Effector CD8-positive, alpha-beta T cell (primary cell): ENCODE data around the gene THOC5.
"Not testable (repeated sequence)": the region's sequence is repeated elsewhere in the genome, so short reads cannot be mapped to it uniquely, and the experiment has no call there.

Experiments used
- DNase-seq: peaks from one replicate; lab custom pipeline; 2025; lab: John Stamatoyannopoulos, UW

Gene THOC5

DNA sequence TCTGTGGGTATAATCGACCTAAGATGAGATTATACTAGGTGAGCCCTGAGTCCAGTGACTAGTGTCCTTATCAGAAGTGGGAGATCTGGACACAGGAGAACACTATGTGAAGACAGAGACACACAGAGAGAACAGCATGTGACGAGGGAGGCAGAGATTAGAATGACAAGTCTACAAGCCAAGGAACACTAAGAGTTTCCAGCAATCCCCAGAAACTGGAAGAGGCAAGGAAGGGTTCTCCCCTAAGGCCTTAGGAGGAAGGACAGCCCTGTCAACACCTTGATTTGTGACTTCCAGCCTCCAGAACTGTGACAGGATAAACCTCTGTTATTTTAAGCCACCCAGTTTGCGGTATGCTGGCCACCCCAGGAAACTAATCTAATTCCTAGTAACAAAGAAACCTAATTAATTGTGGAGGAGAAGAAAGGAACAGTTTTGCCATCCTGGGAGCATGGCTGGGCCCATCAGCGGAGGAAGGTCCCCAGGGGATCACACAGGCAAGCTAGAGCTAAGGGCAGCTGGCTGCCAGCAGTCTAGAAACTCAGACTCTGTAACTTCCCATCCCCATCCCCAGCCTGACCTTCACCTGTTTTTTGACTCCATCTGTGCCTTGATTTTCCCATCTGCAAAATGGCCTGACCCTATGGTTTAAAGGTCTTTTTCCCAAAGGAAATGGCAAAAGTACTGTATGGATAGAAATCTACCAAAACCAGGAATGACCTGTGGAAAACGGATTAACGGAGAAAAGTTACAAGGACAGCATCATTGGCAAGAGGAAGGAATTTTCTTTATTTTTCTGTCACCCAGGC is 10.3 kb upstream of the THOC5 start:
- no peak for DNase-seq

DNA sequence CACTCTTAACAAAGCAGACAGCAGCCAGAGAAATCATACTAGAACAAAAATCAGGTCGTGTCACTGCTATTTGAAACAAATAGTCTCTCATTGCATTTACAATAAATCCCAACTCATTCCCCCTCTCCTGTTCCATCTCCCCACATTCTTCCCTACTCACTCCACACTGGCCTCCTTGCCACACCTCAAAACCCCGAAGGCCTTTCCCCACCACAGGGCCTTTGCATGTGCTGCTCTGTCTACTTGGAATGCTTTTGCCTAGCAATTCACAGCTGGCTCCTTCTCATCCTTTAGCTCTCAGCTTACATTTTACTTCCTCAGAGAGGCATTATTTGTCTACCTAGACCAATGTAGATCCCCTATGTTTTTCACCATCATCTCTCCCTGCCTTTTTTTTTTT is 6.3 kb upstream of the THOC5 start:
- no peak for DNase-seq

DNA sequence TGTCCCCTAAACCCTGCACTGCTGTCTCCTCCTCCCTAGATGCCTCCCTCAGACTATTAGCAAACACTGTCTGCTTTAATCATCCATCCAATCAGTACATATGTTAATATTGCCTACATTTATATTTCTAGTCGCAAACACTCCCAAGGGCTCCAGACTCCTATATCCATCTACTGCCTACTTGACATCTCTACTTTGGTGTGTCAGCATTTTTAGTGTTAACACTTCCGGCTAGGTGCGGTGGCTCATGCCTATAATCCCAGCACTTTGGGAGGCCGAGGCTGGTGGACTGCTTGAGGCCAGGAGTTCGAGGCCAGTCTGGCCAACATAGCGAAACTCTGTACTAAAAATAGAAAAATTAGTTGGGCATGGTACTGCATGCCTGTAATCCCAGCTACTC is 5.5 kb upstream of the THOC5 start:
- no peak for DNase-seq

DNA sequence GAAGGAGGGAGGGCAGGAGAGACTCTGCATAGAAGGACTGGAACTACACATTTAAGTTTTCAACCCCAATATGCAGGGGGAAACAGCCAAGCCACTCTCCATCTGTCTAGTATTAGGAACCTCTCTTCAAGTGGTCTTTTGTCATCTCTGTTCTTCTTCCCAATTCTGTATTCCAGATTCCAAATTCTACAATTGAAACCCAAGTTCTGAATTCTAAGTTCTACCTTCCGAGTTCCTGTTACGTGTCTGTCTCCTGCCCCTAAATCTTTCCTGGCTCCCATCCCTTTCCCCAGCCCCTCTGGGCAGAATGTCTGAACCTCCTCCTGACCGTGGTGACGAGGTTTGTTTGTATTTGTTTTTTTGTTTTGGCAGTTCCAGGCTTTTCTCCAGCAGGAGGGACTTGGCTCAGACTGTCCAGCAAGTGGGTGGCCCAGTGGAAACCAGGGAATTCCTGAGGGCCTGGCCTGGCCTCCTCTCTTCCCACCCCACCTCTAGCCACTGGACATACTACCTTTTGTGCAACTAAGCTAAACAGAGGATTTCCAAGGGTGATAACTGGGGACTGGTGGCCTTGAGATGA is 1.6 kb upstream of the THOC5 start:
- DNase-seq, result no peak

DNA sequence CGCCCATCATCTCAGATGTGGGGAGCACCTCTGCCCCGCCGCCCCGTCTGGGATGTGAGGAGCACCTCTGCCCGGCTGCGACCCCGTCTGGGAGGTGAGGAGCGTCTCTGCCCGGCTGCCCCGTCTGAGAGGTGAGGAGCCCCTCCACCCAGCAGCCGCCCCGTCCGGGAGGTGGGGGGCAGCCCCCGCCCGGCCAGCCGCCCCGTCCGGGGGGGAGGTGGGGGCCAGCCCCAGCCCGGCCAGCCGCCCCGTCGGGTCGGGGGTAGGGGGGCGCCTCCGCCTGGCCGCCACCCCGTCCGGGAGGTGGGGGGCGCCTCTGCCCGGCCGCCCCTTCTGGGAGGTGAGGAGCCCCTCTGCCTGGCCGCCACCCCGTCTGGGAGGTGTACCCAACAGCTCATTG is 1.2 kb downstream of the THOC5 start:
- not testable (repeated sequence) for DNase-seq

DNA sequence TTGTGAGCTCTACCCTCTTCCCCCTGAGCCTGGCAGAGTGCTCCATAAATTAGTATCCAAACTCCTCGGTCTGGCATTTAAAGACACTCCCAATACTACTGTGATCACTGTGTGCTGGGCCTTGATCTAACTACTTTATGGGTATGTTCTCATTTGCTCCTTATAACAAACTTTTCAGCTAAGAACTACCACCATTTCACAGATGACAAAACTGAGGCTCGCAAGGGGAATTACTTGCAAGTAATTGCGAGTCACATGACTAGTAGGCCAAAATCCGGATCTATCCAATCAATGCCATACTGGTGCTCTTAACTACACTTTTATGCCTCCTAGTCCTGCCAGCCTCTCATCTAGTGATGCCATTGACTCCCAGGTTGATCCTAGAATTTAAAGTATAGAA is 3.6 kb downstream of the THOC5 start:
- DNase-seq, result no peak

DNA sequence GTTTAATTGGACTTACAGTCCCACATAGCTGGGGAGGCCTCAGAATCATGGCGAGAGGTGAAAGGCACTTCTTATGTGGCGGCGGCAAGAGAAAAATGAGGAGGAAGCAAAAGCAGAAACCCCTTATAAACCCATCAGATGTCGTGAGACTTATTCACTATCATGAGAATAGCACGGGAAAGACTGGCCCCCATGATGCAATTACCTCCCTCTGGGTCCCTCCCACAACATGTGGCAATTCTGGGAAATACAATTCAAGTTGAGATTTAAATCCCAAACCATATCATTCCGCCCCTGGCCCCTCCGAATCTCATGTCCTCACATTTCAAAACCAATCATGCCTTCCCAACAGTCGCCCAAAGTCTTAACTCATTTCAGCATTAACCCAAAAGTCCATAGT is 8.5 kb downstream of the THOC5 start:
- DNase-seq, result not testable (repeated sequence)

DNA sequence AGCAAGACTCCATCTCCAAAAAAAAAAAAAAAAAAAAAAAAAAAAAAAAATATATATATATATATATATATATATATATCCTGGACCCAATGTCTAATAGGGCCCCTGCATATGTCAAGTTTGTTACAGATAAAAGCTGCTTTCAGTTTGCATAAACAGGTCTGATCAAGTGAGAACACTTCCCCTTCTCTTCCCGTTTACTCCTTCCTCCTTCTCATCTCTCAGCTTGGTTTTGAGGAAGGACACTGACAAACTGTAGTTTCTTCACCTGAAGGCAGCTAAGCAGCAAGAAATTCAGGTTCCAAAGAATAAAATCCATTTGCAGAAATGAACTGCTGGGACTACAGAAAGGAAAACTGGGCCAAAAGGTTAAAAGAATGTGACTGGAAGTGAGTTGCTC is 11.7 kb downstream of the THOC5 start:
- no peak for DNase-seq

DNA sequence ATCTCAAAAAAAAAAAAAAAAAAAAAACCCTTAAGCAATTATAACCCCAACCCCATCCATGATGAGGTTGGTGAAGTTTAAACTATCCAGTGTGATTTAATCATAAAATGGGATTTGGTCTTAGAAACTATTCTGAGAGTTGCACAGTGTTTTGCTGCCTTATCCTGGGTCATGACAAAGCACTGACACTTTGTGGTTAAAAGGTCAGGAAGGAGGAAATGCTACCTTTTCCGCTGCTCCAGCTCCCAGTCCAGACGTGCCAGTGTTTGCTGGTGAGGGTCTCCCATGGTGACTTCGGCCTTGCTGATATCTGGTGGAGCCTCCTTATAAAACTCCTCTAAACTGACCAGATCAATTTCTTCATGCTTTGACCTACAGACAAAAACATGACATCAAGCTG is 14.5 kb downstream of the THOC5 start:
- DNase-seq, result no peak

DNA sequence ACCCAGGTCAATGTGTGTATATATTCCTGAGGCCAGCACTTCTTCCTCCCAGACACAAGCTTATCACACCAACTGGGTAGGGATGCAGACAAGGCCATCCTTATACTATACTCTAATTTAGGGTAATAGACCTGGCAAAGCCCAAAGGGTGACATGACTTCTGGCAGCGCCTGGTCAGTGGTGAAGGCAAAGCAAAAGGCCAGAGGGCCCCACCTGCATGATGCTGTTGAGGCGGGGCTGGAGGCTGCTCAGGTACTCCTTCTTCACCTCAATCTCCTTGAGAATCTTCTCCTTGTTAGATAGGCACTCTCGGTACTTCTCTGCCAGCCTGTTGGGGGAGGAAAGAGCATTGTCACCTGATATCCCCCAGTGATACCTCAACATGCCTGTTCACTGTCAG is 17.1 kb downstream of the THOC5 start:
- DNase-seq, result no peak

DNA sequence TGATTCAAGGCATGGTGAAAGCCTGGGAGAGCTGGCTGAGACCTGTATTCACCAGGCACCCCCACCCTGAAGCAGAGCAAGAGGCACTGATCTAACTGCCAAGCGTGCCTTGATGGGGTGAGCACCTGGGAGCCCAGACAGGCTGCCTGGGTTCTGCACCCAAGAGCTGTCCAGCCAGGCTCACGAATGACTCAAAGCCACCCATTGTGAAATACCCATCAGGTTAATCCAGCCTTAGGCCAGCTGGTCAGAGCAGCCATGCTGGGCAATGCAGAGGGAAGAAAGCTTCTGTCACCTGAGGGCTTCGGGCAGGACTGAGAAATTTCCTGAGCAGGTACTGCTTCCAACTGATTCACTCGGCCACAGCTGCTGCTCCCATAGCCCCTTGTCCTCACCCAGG is 22.1 kb downstream of the THOC5 start:
- no peak for DNase-seq

DNA sequence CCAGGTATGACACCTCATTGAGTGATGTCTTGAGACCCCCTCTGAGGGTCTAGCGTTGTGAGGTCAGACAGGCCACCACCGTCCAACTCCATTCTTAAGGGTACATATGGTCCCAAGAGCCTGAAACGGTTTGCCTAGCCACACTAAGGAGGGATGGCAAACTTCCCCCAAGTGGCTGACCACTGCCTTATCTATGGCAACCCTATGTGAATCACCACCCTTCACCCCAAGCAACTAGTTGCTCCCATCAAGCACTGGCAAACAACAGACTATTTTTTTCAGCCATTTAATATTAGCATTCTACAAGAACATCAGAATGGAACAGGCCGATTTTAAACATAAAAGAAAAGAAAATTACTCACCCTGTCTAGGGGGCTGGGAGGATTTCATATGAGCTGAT is 22.8 kb downstream of the THOC5 start:
- no peak for DNase-seq

DNA sequence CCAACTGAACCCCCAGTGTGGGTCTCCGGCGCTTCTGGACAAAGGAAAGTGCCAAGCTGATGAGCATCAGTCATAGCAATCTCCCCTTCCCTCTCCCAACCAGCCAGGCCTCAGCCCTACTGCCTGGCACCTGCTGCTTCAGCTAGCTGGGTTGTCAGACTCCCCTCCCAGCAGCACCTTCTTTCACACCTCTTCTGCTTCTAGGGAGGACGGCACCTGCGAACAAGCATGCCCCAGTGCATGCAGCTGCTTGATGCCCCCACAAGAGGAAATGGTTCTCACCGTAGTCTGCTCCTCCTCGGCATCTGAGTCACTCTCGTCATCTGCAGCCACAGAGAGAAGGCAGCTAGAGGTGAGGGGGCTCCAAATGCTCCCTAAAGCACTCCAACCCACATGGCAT is 25.4 kb downstream of the THOC5 start:
- no peak for DNase-seq

DNA sequence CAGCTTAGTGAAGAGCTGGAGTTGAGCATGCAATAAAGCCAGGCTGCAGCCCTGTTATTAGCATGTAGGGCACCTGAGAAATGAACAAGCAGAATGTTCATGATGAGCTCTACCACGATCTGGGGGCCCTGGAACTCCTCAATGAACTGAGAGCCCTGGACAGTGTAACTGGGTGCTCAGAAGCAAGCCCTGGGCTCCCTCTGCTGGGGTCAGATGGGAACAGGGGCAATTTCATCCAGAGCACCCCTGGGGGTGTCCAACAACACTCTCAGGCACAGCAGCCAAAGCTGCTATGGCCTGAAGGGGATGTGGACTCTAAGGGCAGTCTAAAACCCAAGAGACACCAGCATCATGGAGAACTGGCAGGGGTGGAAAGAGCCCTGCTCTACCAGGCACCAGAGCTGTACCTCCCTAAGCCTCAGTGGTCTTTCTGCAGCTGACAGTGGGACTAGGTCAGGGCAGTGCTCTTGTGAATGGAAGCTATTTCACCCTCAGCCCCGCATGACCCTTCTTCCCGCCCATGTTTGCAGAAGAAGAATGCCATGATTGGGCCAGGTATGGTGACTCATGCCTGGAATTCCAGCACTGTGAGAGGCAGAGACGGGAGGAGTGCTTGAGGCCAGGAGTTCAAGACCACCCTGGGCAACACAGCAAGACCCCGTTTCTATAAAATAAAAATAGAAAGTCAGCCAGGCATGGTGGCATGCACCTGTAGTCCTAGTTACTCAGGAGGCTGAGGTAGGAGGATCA is 28.9 kb downstream of the THOC5 start:
- no peak for DNase-seq

DNA sequence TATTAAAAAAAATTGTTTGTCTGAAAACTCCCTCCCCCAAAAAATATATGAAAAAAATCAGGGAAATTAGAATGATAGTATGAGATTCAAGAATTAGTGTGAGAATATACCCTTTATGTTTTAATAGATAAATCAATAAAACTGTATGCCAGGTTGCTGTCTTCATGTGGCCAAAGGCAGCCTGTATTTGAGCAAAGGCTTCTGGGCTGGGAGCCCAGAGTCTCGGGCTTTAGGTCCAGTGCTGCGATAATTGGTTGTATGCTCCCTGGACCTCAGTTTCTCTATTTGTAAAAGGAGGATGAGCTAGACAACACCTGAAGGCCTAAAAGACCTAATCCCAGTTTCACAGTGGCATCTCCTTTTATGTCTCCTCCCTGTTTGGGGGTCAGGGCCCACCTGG is 29.8 kb downstream of the THOC5 start:
- no peak for DNase-seq

DNA sequence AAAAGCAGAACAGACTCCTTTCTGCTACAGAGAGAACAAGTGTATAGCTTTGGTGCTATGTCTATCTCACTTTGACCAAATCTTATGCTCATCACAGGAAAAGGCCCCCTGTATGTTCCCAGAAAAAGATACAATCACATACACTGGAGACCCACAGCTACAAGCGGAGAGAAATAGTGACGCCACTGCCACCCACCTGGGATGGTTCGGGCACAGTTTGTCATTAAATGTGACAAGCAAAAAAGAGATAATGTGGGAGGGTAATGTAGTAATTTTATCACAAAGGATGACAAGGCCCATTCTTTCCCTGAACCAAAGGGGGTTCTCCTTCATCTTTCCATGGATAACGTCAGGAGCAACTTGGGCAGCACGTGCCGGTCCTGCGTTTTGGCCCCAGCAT is 32.0 kb downstream of the THOC5 start:
- no peak for DNase-seq

DNA sequence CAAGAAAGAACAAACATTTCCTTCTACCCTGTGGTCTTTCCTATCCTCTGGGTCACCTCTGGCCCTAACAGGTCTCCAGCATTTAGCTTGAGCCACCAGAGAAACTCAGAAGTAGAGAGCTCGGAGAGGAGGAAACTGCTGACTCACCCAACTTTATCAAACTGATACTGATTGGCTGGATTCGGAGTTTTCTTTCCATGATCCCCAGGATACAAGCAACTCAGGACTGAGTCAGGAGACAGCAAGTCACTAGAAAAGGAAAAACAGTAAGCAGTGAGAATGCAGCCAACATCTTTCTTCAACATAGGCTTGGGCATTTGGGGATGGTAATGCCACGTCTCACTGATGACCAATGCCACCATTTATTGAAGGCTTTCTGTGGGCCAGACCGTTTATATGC is 32.7 kb downstream of the THOC5 start:
- no peak for DNase-seq

DNA sequence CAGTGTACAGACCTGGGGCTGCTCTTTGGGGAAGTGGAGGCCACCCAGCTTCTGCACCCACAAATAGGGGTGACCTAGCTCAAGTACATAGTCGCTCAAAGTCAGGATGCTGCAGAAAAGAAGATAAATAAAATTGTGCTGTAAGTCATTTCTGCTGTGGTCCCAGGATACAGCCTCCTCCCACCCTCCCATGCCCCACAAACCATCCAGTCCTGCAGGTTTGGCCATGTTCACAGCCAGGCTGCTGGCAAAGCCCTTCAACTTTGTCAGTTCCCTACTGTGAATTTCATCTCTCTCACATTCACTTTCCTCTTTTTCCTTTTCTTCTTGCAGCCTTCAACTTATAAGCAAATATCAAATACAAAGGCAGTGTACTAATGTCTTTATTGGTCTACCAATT is 33.6 kb downstream of the THOC5 start:
- DNase-seq, result no peak

DNA sequence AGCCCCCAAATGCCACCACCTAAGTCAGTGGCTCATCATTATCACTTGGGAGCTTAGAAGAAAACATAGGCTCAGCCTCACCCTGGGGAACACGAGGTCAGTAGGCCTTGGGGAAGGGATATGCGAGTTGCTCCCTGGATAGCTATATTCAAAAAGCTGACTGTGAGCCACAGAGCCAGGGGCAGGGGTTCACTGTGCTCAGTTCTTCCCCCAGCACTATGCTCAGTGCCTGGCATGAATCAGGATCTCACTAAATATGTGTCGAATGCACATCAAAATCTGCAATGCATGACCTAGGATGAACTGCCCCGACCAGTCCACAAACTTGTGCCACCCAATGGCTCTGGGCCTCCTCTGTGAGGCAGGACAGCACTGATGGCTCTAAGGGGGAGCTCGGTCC is 35.1 kb downstream of the THOC5 start:
- no peak for DNase-seq

DNA sequence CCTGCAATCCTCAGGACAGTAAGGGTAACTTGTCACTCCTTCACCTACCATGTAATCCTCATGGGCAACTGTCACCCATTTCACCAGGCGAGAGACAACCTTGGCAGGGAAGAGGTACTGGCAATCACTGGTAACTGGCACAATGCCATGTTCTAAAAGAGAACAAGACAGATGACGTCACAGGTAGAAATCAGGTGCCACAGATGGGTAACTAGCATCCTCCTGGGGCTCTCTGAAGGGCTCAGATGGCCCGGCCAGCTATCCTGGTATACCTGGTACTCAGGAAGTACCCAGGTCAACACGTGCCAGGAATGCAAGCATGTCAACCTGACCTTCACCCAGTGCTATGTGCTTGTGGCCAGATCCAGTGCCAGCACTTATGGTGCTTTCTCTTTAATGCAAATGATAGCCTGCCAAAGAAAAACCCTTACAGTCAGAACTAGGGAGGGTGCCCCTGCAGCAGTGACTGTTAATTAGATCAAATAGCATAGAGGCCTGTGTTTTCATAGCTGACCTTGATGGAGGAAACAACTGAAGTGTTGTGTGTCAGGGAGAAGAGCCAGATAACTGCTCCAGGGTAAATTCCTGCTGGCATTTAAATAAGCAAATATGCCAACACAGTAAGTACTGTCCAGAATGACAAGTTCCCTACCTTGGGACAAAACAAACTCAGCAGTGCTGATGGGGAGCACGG is 36.2 kb downstream of the THOC5 start:
- no peak for DNase-seq

DNA sequence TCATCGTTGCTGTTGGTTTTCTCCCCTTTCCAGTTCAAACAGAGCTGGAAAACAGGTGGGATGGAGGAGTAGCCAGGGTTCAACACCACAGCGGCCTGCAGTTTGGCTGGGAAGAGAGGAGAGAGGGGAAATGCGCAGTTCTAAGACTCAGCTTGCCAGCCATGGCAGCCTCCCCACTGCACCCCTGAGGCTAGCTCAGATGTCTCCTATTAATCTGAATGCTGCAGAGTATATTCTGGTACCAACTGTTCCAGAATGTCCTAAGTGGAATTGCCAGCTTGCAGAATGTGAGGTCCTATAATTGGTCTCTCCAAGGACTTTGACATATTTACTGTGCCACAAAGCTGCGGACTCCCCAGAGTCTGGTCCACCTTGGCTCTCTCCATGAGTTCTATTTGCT is 41.5 kb downstream of the THOC5 start:
- no peak for DNase-seq

DNA sequence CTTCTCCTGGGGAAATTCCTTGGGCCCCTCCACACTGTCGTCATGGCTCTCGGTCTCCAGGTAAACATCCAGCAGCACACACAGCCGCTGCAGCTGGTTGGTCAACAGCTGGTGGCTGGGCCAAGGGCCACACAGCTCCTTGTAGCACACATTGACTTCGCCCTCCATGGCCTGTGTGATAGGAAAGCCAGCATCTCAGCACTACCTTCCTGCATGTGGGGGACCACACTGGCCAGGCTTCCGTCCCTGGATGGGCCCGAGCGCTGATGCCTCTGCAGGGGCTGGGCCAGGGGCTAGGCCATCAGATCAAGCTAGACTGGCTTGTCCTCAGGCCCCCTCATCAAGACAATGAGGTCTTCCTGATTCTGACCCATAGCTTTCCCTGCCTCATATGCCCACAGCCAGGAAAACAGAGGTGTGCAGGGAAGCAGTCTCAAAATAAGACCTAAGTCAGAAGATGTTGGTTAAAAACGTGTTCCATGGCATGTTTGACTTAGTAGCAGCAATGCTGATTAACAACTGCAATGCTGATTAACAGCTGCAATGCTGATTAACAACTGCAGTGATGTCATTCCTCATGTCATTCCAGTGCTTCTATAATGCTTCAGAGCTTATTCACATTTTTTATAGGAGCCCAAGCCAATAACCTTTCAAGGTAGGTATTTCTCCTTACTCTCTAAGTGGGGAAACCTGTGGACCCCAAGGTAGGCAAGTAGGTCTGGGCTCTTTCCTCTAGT is 42.3 kb downstream of the THOC5 start:
- no peak for DNase-seq
